AG04449 (cell line): Measurements from ENCODE around the gene GPR137C.

Experiments used
- CTCF ChIA-PET: fragments of 350-600 bp; formaldehyde crosslinking; extraction: SDS; loops from one replicate; lab custom pipeline; 2021; ENCODE audit warnings: antibody characterized with exemption; lab: Yijun Ruan, JAX
- POLR2A ChIA-PET: fragments of 400-600, 350-600 bp; formaldehyde crosslinking; extraction: SDS; loops from one replicate; lab custom pipeline; 2020; ENCODE audit warnings: antibody characterized with exemption, inconsistent platforms; lab: Yijun Ruan, JAX
- DNase-seq: peaks from one replicate; pipeline ENCODE4 v3.0.0-alpha.2; 2010; ENCODE audit warnings: low read depth, low spot score
- H3K4me3 ChIP-seq: 2 replicates; pipeline ENCODE4 v1.5.1; 2011; ENCODE audit warnings: low read depth, mild to moderate bottlenecking, control low read depth, low read length
- TF ChIP-seq, protein P1 (sequence below): IDR thresholded peaks from one replicate; pipeline ENCODE4 v1.5.1; 2011; ENCODE audit warnings: mild to moderate bottlenecking, moderate library complexity, low read length, control low read depth, inconsistent platforms; ENCODE audit not compliant: insufficient read depth; ENCODE audit errors: missing control alignments

Gene GPR137C

DNA sequence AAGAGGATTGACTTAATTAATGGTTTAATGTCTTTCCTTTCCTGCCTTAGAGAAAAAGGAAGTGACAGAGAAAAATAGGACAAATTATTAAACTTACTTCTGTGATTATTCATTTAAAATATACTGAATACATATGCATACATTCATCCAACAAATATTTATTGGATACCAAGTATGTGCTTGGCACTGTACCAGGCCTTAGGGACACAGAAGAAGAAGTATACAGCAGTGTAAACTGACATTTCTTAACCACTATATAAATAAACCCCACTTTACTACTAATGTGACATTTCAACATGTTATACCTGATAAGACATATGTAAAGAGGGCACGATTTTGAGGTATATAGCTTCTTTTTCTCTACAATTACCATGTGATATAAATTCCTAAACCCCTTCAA is 89.1 kb downstream of the GPR137C start:
- POLR2A ChIA-PET = no interaction called here
- no peak overlapping the region for H3K4me3 ChIP-seq
- CTCF ChIA-PET = no interaction called here
- TF ChIP-seq, protein P1, sequence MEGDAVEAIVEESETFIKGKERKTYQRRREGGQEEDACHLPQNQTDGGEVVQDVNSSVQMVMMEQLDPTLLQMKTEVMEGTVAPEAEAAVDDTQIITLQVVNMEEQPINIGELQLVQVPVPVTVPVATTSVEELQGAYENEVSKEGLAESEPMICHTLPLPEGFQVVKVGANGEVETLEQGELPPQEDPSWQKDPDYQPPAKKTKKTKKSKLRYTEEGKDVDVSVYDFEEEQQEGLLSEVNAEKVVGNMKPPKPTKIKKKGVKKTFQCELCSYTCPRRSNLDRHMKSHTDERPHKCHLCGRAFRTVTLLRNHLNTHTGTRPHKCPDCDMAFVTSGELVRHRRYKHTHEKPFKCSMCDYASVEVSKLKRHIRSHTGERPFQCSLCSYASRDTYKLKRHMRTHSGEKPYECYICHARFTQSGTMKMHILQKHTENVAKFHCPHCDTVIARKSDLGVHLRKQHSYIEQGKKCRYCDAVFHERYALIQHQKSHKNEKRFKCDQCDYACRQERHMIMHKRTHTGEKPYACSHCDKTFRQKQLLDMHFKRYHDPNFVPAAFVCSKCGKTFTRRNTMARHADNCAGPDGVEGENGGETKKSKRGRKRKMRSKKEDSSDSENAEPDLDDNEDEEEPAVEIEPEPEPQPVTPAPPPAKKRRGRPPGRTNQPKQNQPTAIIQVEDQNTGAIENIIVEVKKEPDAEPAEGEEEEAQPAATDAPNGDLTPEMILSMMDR = no peak
- DNase-seq = no peak

DNA sequence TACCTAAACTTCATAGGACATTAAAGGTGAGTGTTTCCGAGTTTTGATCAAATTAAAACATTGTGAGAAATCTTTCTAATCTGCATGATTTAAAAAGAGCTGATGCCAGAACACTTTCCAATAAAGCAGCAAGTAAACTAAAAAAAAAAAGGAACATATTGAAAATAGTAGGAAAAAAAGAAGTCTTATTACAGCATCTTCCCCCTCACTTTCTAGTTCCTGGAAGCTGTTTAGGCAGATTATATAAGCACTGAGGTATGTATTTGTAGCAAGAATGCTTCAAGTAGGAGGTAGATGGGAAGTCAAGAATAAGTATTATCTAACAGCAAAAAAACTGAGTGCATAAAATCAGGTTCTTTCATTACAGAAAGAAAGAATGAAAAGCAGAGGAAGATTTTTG is 96.9 kb downstream of the GPR137C start:
- CTCF ChIA-PET = interaction anchor here (1.0 kb wide), 1 partner anchor 10 kb away, joined by 3 read pairs; no protein-coding TSS in a partner anchor
- POLR2A ChIA-PET = no interaction called here
- no peak for DNase-seq
- TF ChIP-seq, protein P1 = no peak
- H3K4me3 ChIP-seq = no peak overlapping the region

DNA sequence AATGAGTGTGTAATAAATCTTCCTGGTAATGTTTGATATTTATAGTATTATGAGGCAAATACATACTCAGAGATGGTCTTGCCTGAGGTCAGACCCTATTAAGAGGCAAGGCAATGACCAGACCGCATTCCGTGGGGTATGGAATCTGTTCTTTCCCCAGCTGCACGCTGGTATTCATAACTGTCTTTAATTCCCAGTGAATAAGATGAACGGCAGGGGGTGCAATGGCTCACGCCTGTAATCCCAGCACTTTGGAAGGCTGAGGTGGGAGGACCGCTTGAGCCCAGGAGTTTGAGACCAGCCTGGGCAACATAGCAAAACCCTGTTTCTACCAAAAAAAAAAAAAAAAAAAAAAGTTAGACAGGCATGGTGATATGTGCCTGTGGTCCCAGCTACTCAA is 98.1 kb downstream of the GPR137C start:
- CTCF ChIA-PET = no interaction called here
- no peak for DNase-seq
- POLR2A ChIA-PET = no interaction called here

DNA sequence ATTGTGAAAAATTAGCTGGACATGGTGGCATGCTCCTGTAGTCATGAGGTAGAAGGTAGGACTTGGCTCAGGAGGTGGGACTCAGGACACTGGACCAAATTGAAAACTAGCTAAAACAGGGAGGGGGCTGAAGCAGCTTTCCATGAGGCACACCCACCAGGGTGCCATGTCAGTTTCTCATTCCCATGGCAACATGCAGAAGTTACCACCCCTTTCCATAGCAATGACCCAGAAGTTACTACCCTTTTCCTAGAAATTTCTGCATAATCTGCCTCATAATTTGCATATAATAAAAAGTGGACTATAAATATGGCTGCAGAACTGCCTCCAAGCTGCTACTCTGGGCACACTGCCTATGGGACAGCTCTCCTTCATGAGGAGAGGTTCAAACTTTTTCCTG is 104.3 kb downstream of the GPR137C start:
- TF ChIP-seq, protein P1 = no peak
- ChIA-PET POLR2A (no interaction called here), CTCF (no interaction called here)
- no peak overlapping the region for H3K4me3 ChIP-seq
- no peak for DNase-seq

More for the DNA sequence above, 98.1 kb downstream of the GPR137C start:
- no peak overlapping the region for H3K4me3 ChIP-seq
- TF ChIP-seq, protein P1 = no peak

DNA sequence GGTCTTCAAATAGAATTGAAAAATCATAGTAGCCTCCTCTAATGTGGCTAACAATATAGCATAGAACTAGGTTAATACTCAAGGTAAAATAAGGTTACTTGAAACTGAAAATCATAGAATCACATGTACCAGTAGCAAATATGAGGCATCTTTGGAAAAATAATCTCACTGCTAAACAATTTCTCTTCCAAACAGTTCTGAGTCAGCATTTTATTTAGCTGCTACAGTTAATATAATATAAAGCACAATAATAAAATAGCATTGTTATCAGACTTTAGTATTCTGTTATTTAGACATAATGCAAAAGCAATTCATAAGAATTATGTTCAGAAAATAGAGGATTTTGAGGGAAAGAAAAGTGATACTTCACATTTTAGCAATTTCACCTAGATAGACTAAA is 107.7 kb downstream of the GPR137C start:
- CTCF ChIA-PET = no interaction called here

DNA sequence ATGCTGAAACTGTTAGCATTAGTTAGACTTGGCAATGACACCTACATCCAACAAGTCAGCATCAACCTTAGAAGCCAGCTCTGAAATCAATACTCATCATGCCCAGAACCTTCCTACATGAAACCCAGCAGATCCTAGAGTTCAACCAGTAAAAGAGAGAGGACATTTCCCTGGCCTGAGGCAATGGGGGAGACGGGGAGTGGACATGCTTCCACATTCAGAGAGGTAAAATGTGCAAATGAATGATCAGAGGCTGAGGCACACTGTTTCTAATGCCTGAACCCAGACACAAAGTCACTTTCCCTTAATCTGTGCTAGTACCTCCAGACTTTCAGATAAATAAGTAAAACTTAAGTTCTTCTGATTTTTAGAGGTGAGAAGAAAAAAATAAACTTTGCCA is 108.2 kb downstream of the GPR137C start:
- ChIA-PET CTCF (no interaction called here), POLR2A (no interaction called here)
- no peak overlapping the region for H3K4me3 ChIP-seq
- TF ChIP-seq, protein P1 = no peak
- DNase-seq = no peak

More for the DNA sequence above, 107.7 kb downstream of the GPR137C start:
- TF ChIP-seq, protein P1 = no peak
- H3K4me3 ChIP-seq = no peak overlapping the region
- POLR2A ChIA-PET = no interaction called here
- DNase-seq = no peak
